Measurements from ENCODE around the gene TPD52L1.

GRCh38 chr6:125129354-125129753 is 24.2 kb upstream of the TPD52L1 start:
- TF ChIP-seq POLR2A (IDR thresholded peaks at IDR 0.05) (no peak), CTCF (IDR thresholded peaks at IDR 0.05) (no peak)

All from right lobe of liver (tissue), 4 donors.